ENCODE data around the gene RUNDC1.
"Not testable (repeated sequence)": the region's sequence is repeated elsewhere in the genome, so short reads cannot be mapped to it uniquely, and the experiment has no call there.

RUNDC1 gene

GRCh38 chr17:42980274-42980765 is at the start of gene RUNDC1:
RUNDC1 (plus strand) TSS chr17:42980565; CDS start chr17:42980577, 12 bp downstream.
- peak; percentile 83 for DNase-seq

GRCh38 chr17:42937712-42938596 is 42.4 kb upstream of the RUNDC1 start:
- DNase-seq, result peak; percentile 19

- DNase-seq, result no peak
These were observed 36.2 kb upstream of the RUNDC1 start for GRCh38 chr17:42944211-42944610.

GRCh38 chr17:42946812-42947211 is 33.6 kb upstream of the RUNDC1 start:
- DNase-seq, result no peak

- DNase-seq, result no peak
These were observed 30.2 kb upstream of the RUNDC1 start for GRCh38 chr17:42950044-42950783.

- no peak for DNase-seq
These were observed 26.7 kb upstream of the RUNDC1 start for GRCh38 chr17:42953669-42954068.

- DNase-seq, result peak; percentile 89
These were observed 16.0 kb upstream of the RUNDC1 start, which contains the start of gene AARSD1 for GRCh38 chr17:42964161-42964932. AARSD1 (minus strand) TSS chr17:42964454; CDS start chr17:42964440, 14 bp downstream.

GRCh38 chr17:42967925-42968324 is 12.4 kb upstream of the RUNDC1 start:
- no peak for DNase-seq

- no peak for DNase-seq
These were observed 11.3 kb upstream of the RUNDC1 start for GRCh38 chr17:42969001-42969581.

- DNase-seq, result no peak
These were observed 8.8 kb upstream of the RUNDC1 start for GRCh38 chr17:42971589-42971988.

- not testable (repeated sequence) for DNase-seq
These were observed 7.0 kb upstream of the RUNDC1 start for GRCh38 chr17:42973323-42973722.

GRCh38 chr17:42975265-42975664 is 5.1 kb upstream of the RUNDC1 start:
- no peak for DNase-seq

- not testable (repeated sequence) for DNase-seq
These were observed 4.7 kb upstream of the RUNDC1 start for GRCh38 chr17:42975701-42976100.

GRCh38 chr17:42979511-42980273 is 673 bp upstream of the RUNDC1 start, which contains the start of gene PTGES3L:
PTGES3L (minus strand) TSS chr17:42980080; CDS start chr17:42980053, 27 bp downstream.
- DNase-seq, result no peak

GRCh38 chr17:42980766-42981397 is 517 bp downstream of the RUNDC1 start:
- DNase-seq, result no peak

GRCh38 chr17:42982266-42982665 is 1.9 kb downstream of the RUNDC1 start:
- DNase-seq, result no peak

- DNase-seq, result peak; percentile 44
These were observed 4.9 kb downstream of the RUNDC1 start for GRCh38 chr17:42985225-42985624.

GRCh38 chr17:42989141-42989540 is 8.8 kb downstream of the RUNDC1 start:
- DNase-seq, result no peak

GRCh38 chr17:42989726-42990652 is 9.6 kb downstream of the RUNDC1 start:
- DNase-seq, result no peak

- no peak for DNase-seq
These were observed 11.1 kb downstream of the RUNDC1 start for GRCh38 chr17:42991471-42991870.

All from KG1 (cell line).